IPS-11a (cell line): ENCODE measurements around the gene CD44.

Source experiments
- H3K4me3 ChIP-seq: one replicate; pipeline ENCODE4 v1.5.1; 2013; ENCODE audit warnings: low read depth, low read length, control low read depth

The CD44 gene

GRCh38 chr11:35136311-35136710 lies 2.7 kb upstream of the CD44 start:
- no peak overlapping the region for H3K4me3 ChIP-seq

- no peak overlapping the region for H3K4me3 ChIP-seq
Observed at GRCh38 chr11:35138058-35138457, 913 bp upstream of the CD44 start.

GRCh38 chr11:35138606-35138942 lies 397 bp upstream of the CD44 start:
- peak overlapping the region; percentile 67 for H3K4me3 ChIP-seq

- H3K4me3 ChIP-seq = peak overlapping the region; percentile 67
Observed at GRCh38 chr11:35139722-35140282, 831 bp downstream of the CD44 start.

- H3K4me3 ChIP-seq = no peak overlapping the region
Observed at GRCh38 chr11:35141071-35141470, 2.1 kb downstream of the CD44 start.

GRCh38 chr11:35141571-35141971 lies 2.6 kb downstream of the CD44 start:
- no peak overlapping the region for H3K4me3 ChIP-seq

GRCh38 chr11:35142481-35143075 lies 3.6 kb downstream of the CD44 start:
- no peak overlapping the region for H3K4me3 ChIP-seq

GRCh38 chr11:35143297-35144135 lies 4.5 kb downstream of the CD44 start:
- H3K4me3 ChIP-seq = no peak overlapping the region

GRCh38 chr11:35144136-35144741 lies 5.3 kb downstream of the CD44 start:
- no peak overlapping the region for H3K4me3 ChIP-seq

- H3K4me3 ChIP-seq = no peak overlapping the region
Observed at GRCh38 chr11:35144806-35145205, 5.8 kb downstream of the CD44 start.

- no peak overlapping the region for H3K4me3 ChIP-seq
Observed at GRCh38 chr11:35145271-35145670, 6.3 kb downstream of the CD44 start.

GRCh38 chr11:35146074-35146521 lies 7.1 kb downstream of the CD44 start:
- H3K4me3 ChIP-seq = no peak overlapping the region

GRCh38 chr11:35146711-35147110 lies 7.7 kb downstream of the CD44 start:
- no peak overlapping the region for H3K4me3 ChIP-seq

- no peak overlapping the region for H3K4me3 ChIP-seq
Observed at GRCh38 chr11:35147235-35147634, 8.3 kb downstream of the CD44 start.

GRCh38 chr11:35148163-35148837 lies 9.3 kb downstream of the CD44 start:
- no peak overlapping the region for H3K4me3 ChIP-seq

GRCh38 chr11:35150454-35150853 lies 11.5 kb downstream of the CD44 start:
- H3K4me3 ChIP-seq = no peak overlapping the region

- no peak overlapping the region for H3K4me3 ChIP-seq
Observed at GRCh38 chr11:35151241-35151640, 12.3 kb downstream of the CD44 start.

GRCh38 chr11:35151683-35152280 lies 12.8 kb downstream of the CD44 start:
- no peak overlapping the region for H3K4me3 ChIP-seq

GRCh38 chr11:35152575-35152974 lies 13.6 kb downstream of the CD44 start:
- H3K4me3 ChIP-seq = no peak overlapping the region

- H3K4me3 ChIP-seq = no peak overlapping the region
Observed at GRCh38 chr11:35153280-35153679, 14.3 kb downstream of the CD44 start.

GRCh38 chr11:35154952-35155351 lies 16.0 kb downstream of the CD44 start:
- H3K4me3 ChIP-seq = no peak overlapping the region
